Caco-2 (cell line): ENCODE results near the gene SLC22A7. TPM values are rescaled to one million over a fixed set of nuclear protein-coding genes. Genes with fewer than 3 reads are reported as not detected.

Source experiments
- BruUV-seq: library from RNA; stranded (reverse); fragments of 400-500 nt; replicated peaks from 2 replicates; lab custom pipeline; 2021; lab: Mats Ljungman, UMichigan
- CTCF ChIA-PET: fragments of 300-600 bp; sonication (Branson Sonifier 250); formaldehyde crosslinking; loops from one replicate; lab custom pipeline; 2022; ENCODE audit warnings: antibody characterized with exemption; lab: Charles Lee
- POLR2A ChIA-PET: fragments of 300-600 bp; sonication (Branson Sonifier 250); formaldehyde crosslinking; loops from one replicate; lab custom pipeline; 2022; ENCODE audit warnings: antibody characterized with exemption; lab: Charles Lee
- DNase-seq, 2 experiments: peaks; one replicate each; pipeline versions ENCODE4 v3.0.0 to v3.0.0-alpha.2; 2020 to 2022
- H3K27me3 ChIP-seq: replicated peaks from 2 replicates; pipeline ENCODE4 v1.6.0; 2011; ENCODE audit warnings: low read length; ENCODE audit not compliant: control insufficient read depth, insufficient read depth
- H3K36me3 ChIP-seq: 2 replicates; pipeline ENCODE4 v1.5.1; 2011; ENCODE audit warnings: low read length; ENCODE audit not compliant: control insufficient read depth, insufficient read depth
- H3K4me1 ChIP-seq: fragments of 250-450 bp; sonication (Bioruptor Pico); 2 replicates; pipeline ENCODE4 v1.5.1; 2020; ENCODE audit warnings: mild to moderate bottlenecking
- H3K4me3 ChIP-seq: 2 replicates; pipeline ENCODE4 v1.5.1; 2011; ENCODE audit warnings: low read depth, mild to moderate bottlenecking, control low read depth, low read length
- H3K9me3 ChIP-seq: fragments of 250-450 bp; sonication (Bioruptor Pico); 2 replicates; pipeline ENCODE4 v1.5.1; 2020; ENCODE audit warnings: mild to moderate bottlenecking, moderate library complexity
- H3K27ac Mint-ChIP-seq: one replicate; pipeline ENCODE4 v1.8.0; 2022; ENCODE audit warnings: mixed read lengths; ENCODE audit not compliant: unreplicated experiment
- H3K27me3 Mint-ChIP-seq: one replicate; pipeline ENCODE4 v1.8.0; 2022; ENCODE audit warnings: mixed read lengths; ENCODE audit not compliant: insufficient read depth, unreplicated experiment
- H3K36me3 Mint-ChIP-seq: one replicate; pipeline ENCODE4 v1.8.0; 2022; ENCODE audit warnings: mild to moderate bottlenecking, mixed read lengths; ENCODE audit not compliant: insufficient read depth, unreplicated experiment
- H3K4me1 Mint-ChIP-seq: one replicate; pipeline ENCODE4 v1.8.0; 2022; ENCODE audit warnings: low read depth, mixed read lengths; ENCODE audit not compliant: unreplicated experiment
- H3K4me3 Mint-ChIP-seq: one replicate; pipeline ENCODE4 v1.8.0; 2022; ENCODE audit warnings: mild to moderate bottlenecking, moderate library complexity, mixed read lengths; ENCODE audit not compliant: unreplicated experiment
- H3K9me3 Mint-ChIP-seq: one replicate; pipeline ENCODE4 v1.8.0; 2022; ENCODE audit warnings: mixed read lengths; ENCODE audit not compliant: unreplicated experiment
- intact Hi-C: fragments of 100-400 bp; cut with micrococcal nuclease; formaldehyde crosslinking; loops from one replicate; pipeline ENCODE4 v1.10.0; 2022; ENCODE audit not compliant: unreplicated experiment
- total RNA-seq: library from RNA; stranded (reverse); gene quantifications from 2 replicates; pipeline ENCODE4 v1.2.3, GENCODE V29; 2022
- TF ChIP-seq, protein P1 (sequence below), 2 experiments: fragments of 200-600 bp in 1 of 2; IDR thresholded peaks; 1 replicate in 1 of 2; 2 replicates in 1 of 2; pipeline versions ENCODE4 v1.5.1 to v1.8.0; 2011 to 2022; ENCODE audit warnings: antibody characterized with exemption in 1 of 2, control low read depth in 1 of 2, inconsistent platforms in 1 of 2, low read depth in 1 of 2, low read length in 1 of 2, mild to moderate bottlenecking in 1 of 2, moderate library complexity in 1 of 2; ENCODE audit not compliant: insufficient read depth in 1 of 2, severe bottlenecking in 1 of 2, unreplicated experiment in 1 of 2

SLC22A7 gene
- total RNA-seq, 1 experiment from 2014 or later = not detected

DNA sequence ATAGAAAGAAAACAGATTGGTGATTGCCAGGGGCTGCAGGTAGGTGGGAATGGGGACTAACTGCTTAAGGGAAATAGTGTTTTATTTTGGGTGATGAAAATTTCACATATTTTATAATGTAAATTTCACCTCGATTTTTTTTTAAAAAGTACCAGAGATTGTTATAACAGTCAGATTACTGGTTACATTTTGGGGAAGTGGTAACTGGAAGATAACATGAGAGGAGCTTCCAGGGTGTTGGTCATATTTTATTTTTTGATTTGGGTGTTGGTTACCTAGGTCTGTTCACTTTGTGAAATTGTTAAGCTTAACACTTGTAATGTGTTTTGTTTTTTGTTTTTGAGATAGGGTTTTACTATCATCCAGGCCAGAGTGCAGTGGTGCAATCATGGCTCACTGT, 27.8 kb downstream of the SLC22A7 start:
- no TSS peak for BruUV-seq
- CTCF ChIA-PET = interaction anchor here (0.6 kb wide), 1 partner anchor 156 kb away, joined by 5 read pairs; no protein-coding TSS in a partner anchor
- TF ChIP-seq, protein P1, sequence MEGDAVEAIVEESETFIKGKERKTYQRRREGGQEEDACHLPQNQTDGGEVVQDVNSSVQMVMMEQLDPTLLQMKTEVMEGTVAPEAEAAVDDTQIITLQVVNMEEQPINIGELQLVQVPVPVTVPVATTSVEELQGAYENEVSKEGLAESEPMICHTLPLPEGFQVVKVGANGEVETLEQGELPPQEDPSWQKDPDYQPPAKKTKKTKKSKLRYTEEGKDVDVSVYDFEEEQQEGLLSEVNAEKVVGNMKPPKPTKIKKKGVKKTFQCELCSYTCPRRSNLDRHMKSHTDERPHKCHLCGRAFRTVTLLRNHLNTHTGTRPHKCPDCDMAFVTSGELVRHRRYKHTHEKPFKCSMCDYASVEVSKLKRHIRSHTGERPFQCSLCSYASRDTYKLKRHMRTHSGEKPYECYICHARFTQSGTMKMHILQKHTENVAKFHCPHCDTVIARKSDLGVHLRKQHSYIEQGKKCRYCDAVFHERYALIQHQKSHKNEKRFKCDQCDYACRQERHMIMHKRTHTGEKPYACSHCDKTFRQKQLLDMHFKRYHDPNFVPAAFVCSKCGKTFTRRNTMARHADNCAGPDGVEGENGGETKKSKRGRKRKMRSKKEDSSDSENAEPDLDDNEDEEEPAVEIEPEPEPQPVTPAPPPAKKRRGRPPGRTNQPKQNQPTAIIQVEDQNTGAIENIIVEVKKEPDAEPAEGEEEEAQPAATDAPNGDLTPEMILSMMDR (IDR thresholded peaks at IDR 0.05; ENCODE audit: insufficient read depth in 1 of 2, low read depth in 1 of 2, low read length in 1 of 2, severe bottlenecking in 1 of 2, unreplicated experiment in 1 of 2) = no peak
- H3K27me3 ChIP-seq = no peaks in the 10 kb centered on the region
- intact Hi-C loops = no loop called here
- Mint-ChIP-seq H3K9me3 (no peaks in the 10 kb centered on the region), H3K4me1 (no peaks in the 10 kb centered on the region), H3K4me3 (no peak overlapping the region), H3K36me3 (no peaks in the 10 kb centered on the region), H3K27me3 (no peaks in the 10 kb centered on the region), H3K27ac (no peak overlapping the region)
- H3K4me1 ChIP-seq = no peaks in the 10 kb centered on the region
- POLR2A ChIA-PET = no interaction called here
- no peak for DNase-seq
- no peaks in the 10 kb centered on the region for H3K36me3 ChIP-seq
- no peak overlapping the region for H3K4me3 ChIP-seq
- H3K9me3 ChIP-seq = no peaks in the 10 kb centered on the region

DNA sequence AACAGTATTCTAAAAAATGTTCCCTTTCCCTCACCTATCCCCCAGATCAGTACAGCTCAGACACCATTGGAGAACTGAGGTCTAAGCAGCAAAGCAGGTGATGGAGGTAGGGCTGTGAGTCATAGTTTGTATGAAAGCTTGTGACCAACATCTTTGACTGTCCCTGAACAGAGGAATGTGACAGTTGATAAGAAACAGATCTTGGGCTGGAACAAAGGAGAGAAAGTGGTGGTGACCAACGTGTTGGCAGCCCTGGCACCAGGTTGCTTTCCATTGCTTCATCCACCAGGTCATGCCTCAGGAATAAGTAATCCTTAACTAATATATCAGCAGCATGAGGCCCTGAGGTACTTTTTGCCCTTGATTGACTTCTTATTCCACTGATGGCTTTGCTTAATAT, 30.5 kb downstream of the SLC22A7 start:
- Histone ChIP-seq H3K9me3 (no peaks in the 10 kb centered on the region), H3K36me3 (no peaks in the 10 kb centered on the region), H3K4me1 (no peaks in the 10 kb centered on the region), H3K27me3 (no peaks in the 10 kb centered on the region), H3K4me3 (no peak overlapping the region)
- Mint-ChIP-seq H3K27ac (peak overlapping the region; percentile 49), H3K4me3 (no peak overlapping the region), H3K9me3 (no peaks in the 10 kb centered on the region), H3K36me3 (no peaks in the 10 kb centered on the region), H3K4me1 (no peaks in the 10 kb centered on the region), H3K27me3 (peaks cover 3% of the 10 kb centered on the region)
- intact Hi-C loops = no loop called here
- ChIA-PET CTCF (interaction anchor here (1.1 kb wide), 1 partner anchor 99 kb away, joined by 3 read pairs; the partner anchor contains the start of gene DNPH1), POLR2A (no interaction called here)
- BruUV-seq = no TSS peak
- DNase-seq = peak in 1 of 2 experiments; percentile 13
- TF ChIP-seq, protein P1 (IDR thresholded peaks at IDR 0.05; ENCODE audit: insufficient read depth in 1 of 2, low read depth in 1 of 2, low read length in 1 of 2, severe bottlenecking in 1 of 2, unreplicated experiment in 1 of 2) = no peak

DNA sequence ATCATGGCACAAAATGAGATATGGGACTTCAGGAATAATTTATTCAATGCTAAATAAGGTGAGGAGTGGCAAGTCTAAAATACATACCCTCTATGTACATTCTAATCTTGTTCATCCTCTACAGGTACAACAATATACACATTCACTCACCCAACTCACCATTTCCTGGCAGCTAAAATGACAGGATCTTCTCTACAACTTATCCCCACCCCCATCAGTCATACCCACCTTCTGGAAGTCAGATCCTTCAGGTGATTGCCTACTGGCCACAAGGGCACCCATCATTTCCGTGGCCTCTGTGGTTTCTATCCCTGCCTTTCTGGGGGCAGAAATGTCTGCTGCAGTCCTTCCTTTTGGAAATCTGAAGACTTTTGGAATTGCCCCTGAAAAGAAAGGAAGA, 33.4 kb downstream of the SLC22A7 start:
- intact Hi-C loops = loop anchor here (10.0 kb wide), 1 partner anchor 427 kb away; no protein-coding TSS in a partner anchor
- TF ChIP-seq, protein P1 (IDR thresholded peaks at IDR 0.05; ENCODE audit: insufficient read depth in 1 of 2, low read depth in 1 of 2, low read length in 1 of 2, severe bottlenecking in 1 of 2, unreplicated experiment in 1 of 2) = no peak
- no peak for DNase-seq
- H3K36me3 Mint-ChIP-seq = no peaks in the 10 kb centered on the region
- no peak overlapping the region for H3K4me3 Mint-ChIP-seq
- no peak overlapping the region for H3K4me3 ChIP-seq
- H3K27ac Mint-ChIP-seq = no peak overlapping the region
- no TSS peak for BruUV-seq
- CTCF ChIA-PET = no interaction called here
- POLR2A ChIA-PET = no interaction called here
- peaks cover 14% of the 10 kb centered on the region for H3K4me1 Mint-ChIP-seq
- H3K27me3 Mint-ChIP-seq = peaks cover 3% of the 10 kb centered on the region
- peaks cover 14% of the 10 kb centered on the region for H3K4me1 ChIP-seq
- no peaks in the 10 kb centered on the region for H3K9me3 ChIP-seq
- no peaks in the 10 kb centered on the region for H3K9me3 Mint-ChIP-seq
- H3K36me3 ChIP-seq = no peaks in the 10 kb centered on the region
- no peaks in the 10 kb centered on the region for H3K27me3 ChIP-seq
